Upper lobe of left lung (tissue), 6 donors: ENCODE measurements around the gene STK11IP. TPM values are rescaled to one million over a fixed set of nuclear protein-coding genes. Genes with fewer than 3 reads are reported as not detected.

Source experiments
- ATAC-seq, 2 donors: fragments of 200-7000 bp; cut with Tn5 transposase; one replicate each; pipeline ENCODE4 v1.9.1; 2022; ENCODE audit warnings: mild to moderate bottlenecking in 2 of 2, moderate library complexity in 2 of 2; ENCODE audit not compliant: low FRiP score in 2 of 2
- DNase-seq, 2 donors: peaks; one replicate each; pipeline ENCODE4 v3.0.0-alpha.2; 2019 to 2020
- H3K27ac ChIP-seq, 4 donors: fragments of 200-600 bp; sonication (generic); one replicate each; pipeline ENCODE4 v1.5.1; 2016 to 2019
- H3K27me3 ChIP-seq, 4 donors: fragments of 200-600 bp; sonication (generic); one replicate each; pipeline ENCODE4 v1.5.1; 2017 to 2019
- H3K36me3 ChIP-seq, 4 donors: fragments of 200-600 bp; sonication (generic); one replicate each; pipeline ENCODE4 v1.5.1; 2016 to 2019
- H3K4me1 ChIP-seq, 4 donors: fragments of 200-600 bp; sonication (generic); one replicate each; pipeline ENCODE4 v1.5.1; 2018 to 2019
- H3K4me3 ChIP-seq, 4 donors: fragments of 200-600 bp; sonication (generic); one replicate each; pipeline ENCODE4 v1.5.1; 2017 to 2019; ENCODE audit warnings: mild to moderate bottlenecking in 2 of 4, moderate library complexity in 1 of 4
- H3K9me3 ChIP-seq, 4 donors: fragments of 200-600 bp; sonication (generic); one replicate each; pipeline ENCODE4 v1.5.1; 2018 to 2019
- CTCF ChIP-seq, 6 experiments: fragments of 450-650 bp in 4 of 6; fragments of 200-600 bp in 2 of 6; sonication (generic) in 2 of 6; IDR thresholded peaks; one replicate each; pipeline ENCODE4 v1.5.1; 2016 to 2019; ENCODE audit warnings: antibody characterized with exemption in 6 of 6
- EP300 ChIP-seq, 4 donors: sonication (generic); formaldehyde crosslinking; IDR thresholded peaks; one replicate each; pipeline ENCODE4 v1.5.1; 2017; ENCODE audit warnings: antibody characterized with exemption in 4 of 4, control low read depth in 2 of 4
- POLR2A ChIP-seq, 4 donors: fragments of 450-650 bp; IDR thresholded peaks; one replicate each; pipeline ENCODE4 v1.5.1; 2016 to 2017; ENCODE audit warnings: antibody characterized with exemption in 4 of 4, mild to moderate bottlenecking in 2 of 4
- POLR2AphosphoS5 ChIP-seq, 2 donors: sonication (generic); formaldehyde crosslinking; IDR thresholded peaks; one replicate each; pipeline ENCODE4 v1.5.1; 2017; ENCODE audit warnings: antibody characterized with exemption in 2 of 2
- WGBS, 2 donors: methylation state at CpG; one replicate each; pipeline ENCODE4 v1.1.5; 2017 to 2018; 5-methylcytosine and 5-hydroxymethylcytosine counted together
- total RNA-seq, 6 donors: library from RNA; depleted of rRNA in 4 of 6; stranded (reverse); fragments of >200 nt in 4 of 6; gene quantifications; one replicate each; pipeline versions ENCODE4 v1.1.0 to v1.2.1, GENCODE V29; 2016 to 2021
- donor health status: DM: no; HTN: no; CAD: no; lungs with moderate emphysema.
- donor health status: DM: no; HTN: yes; CAD: no; lungs with severe emphysema.

Gene STK11IP
- total RNA-seq, 6 donors from 2014 or later = 16.0 to 77.5 (median 35.6) TPM

GRCh38 chr2:219569041-219569440 is 28.6 kb upstream of the STK11IP start:
- Histone ChIP-seq H3K9me3 (no peaks in the 10 kb centered on the region), H3K4me1 (peaks cover 0 to 24% (median 12%) of the 10 kb centered on the region in 4 donors), H3K27ac (no peak overlapping the region), H3K4me3 (no peak overlapping the region), H3K27me3 (peaks cover 0 to 4% (median 0%) of the 10 kb centered on the region in 4 donors), H3K36me3 (peaks cover 0 to 4% (median 0%) of the 10 kb centered on the region in 4 donors)
- TF ChIP-seq EP300 (IDR thresholded peaks at IDR 0.05) = no peak
- no peak for TF ChIP-seq POLR2AphosphoS5 (IDR thresholded peaks at IDR 0.05)
- no peak for TF ChIP-seq CTCF (IDR thresholded peaks at IDR 0.05)
- TF ChIP-seq POLR2A (IDR thresholded peaks at IDR 0.05) = no peak
- DNase-seq = no peak
- no peak for ATAC-seq
- WGBS, 2 donors = 88 to 95% methylated on average over 6 of the region's 6 CpGs

GRCh38 chr2:219569635-219570034 is 28.0 kb upstream of the STK11IP start:
- WGBS, 2 donors = 89 to 94% methylated on average over 6 of the region's 6 CpGs
- Histone ChIP-seq H3K27me3 (peaks cover 0 to 4% (median 0%) of the 10 kb centered on the region in 4 donors), H3K36me3 (peaks cover 0 to 4% (median 0%) of the 10 kb centered on the region in 4 donors), H3K27ac (no peak overlapping the region), H3K4me1 (peaks cover 0 to 24% (median 12%) of the 10 kb centered on the region in 4 donors), H3K4me3 (peak overlapping the region in 1 of 4 donors; percentile 82), H3K9me3 (no peaks in the 10 kb centered on the region)
- ATAC-seq (no peak), DNase-seq (no peak)
- TF ChIP-seq CTCF (IDR thresholded peaks at IDR 0.05) (no peak), POLR2AphosphoS5 (IDR thresholded peaks at IDR 0.05) (no peak), EP300 (IDR thresholded peaks at IDR 0.05) (no peak), POLR2A (IDR thresholded peaks at IDR 0.05) (no peak)

- Histone ChIP-seq H3K36me3 (peaks cover 0 to 4% (median 0%) of the 10 kb centered on the region in 4 donors), H3K9me3 (no peaks in the 10 kb centered on the region), H3K27ac (peak overlapping the region; percentile 72 to 86 (median 82)), H3K27me3 (peaks cover 0 to 4% (median 0%) of the 10 kb centered on the region in 4 donors), H3K4me1 (peaks cover 0 to 24% (median 12%) of the 10 kb centered on the region in 4 donors), H3K4me3 (peak overlapping the region; percentile 67 to 83 (median 81))
- peak in 1 of 2 donors; percentile 62 for ATAC-seq
- 21 to 44% methylated on average over 28 of the region's 95 CpGs for WGBS, 2 donors
- peak in 1 of 2 donors; percentile 89 for DNase-seq
- peak in 1 of 4 donors; percentile 46 for TF ChIP-seq POLR2A (IDR thresholded peaks at IDR 0.05)
- TF ChIP-seq CTCF (IDR thresholded peaks at IDR 0.05) = peak in 1 of 6 experiments; percentile 9
- peak in 1 of 2 donors; percentile 45 for TF ChIP-seq POLR2AphosphoS5 (IDR thresholded peaks at IDR 0.05)
- no peak for TF ChIP-seq EP300 (IDR thresholded peaks at IDR 0.05)
Observed at GRCh38 chr2:219570194-219570923, 27.3 kb upstream of the STK11IP start.

- Histone ChIP-seq H3K36me3 (peaks cover 0 to 4% (median 0%) of the 10 kb centered on the region in 4 donors), H3K4me1 (peaks cover 0 to 24% (median 12%) of the 10 kb centered on the region in 4 donors), H3K27ac (peak overlapping the region; percentile 72 to 86 (median 82)), H3K9me3 (no peaks in the 10 kb centered on the region), H3K27me3 (peaks cover 0 to 4% (median 0%) of the 10 kb centered on the region in 4 donors), H3K4me3 (peak overlapping the region; percentile 67 to 83 (median 81))
- no peak for TF ChIP-seq POLR2A (IDR thresholded peaks at IDR 0.05)
- no peak for TF ChIP-seq EP300 (IDR thresholded peaks at IDR 0.05)
- no peak for TF ChIP-seq CTCF (IDR thresholded peaks at IDR 0.05)
- no peak for TF ChIP-seq POLR2AphosphoS5 (IDR thresholded peaks at IDR 0.05)
- ATAC-seq = peak in 1 of 2 donors; percentile 53
- WGBS, 2 donors = 2% methylated on average over 18 of the region's 55 CpGs; no CpG with 5 or more reads in 1 of the 2 donors
- peak in 1 of 2 donors; percentile 86 for DNase-seq
Observed at GRCh38 chr2:219570924-219571310, 26.7 kb upstream of the STK11IP start.
